ENCODE data around the gene CTNNB1. TPM values are rescaled to one million over a fixed set of nuclear protein-coding genes. Genes with fewer than 3 reads are reported as not detected.

Gene CTNNB1
- polyA plus RNA-seq, 1 donor, result 550 TPM

- no peak for DNase-seq
Measured at GRCh38 chr3:41216422-41216821, 17.1 kb downstream of the CTNNB1 start.

- DNase-seq, result no peak
Measured at GRCh38 chr3:41216993-41217392, 17.7 kb downstream of the CTNNB1 start.

- no peak for DNase-seq
Measured at GRCh38 chr3:41219424-41219823, 20.1 kb downstream of the CTNNB1 start.

GRCh38 chr3:41220906-41221677 lies 21.8 kb downstream of the CTNNB1 start:
- DNase-seq, result no peak

GRCh38 chr3:41222012-41222411 lies 22.7 kb downstream of the CTNNB1 start:
- DNase-seq, result no peak

- DNase-seq, result no peak
Measured at GRCh38 chr3:41222501-41222900, 23.2 kb downstream of the CTNNB1 start.

- no peak for DNase-seq
Measured at GRCh38 chr3:41223078-41223477, 23.8 kb downstream of the CTNNB1 start.

- DNase-seq, result no peak
Measured at GRCh38 chr3:41223691-41224090, 24.4 kb downstream of the CTNNB1 start.

GRCh38 chr3:41224120-41224806 lies 25.0 kb downstream of the CTNNB1 start:
- no peak for DNase-seq

- DNase-seq, result no peak
Measured at GRCh38 chr3:41234823-41235721, 35.8 kb downstream of the CTNNB1 start.

GRCh38 chr3:41236228-41236627 lies 36.9 kb downstream of the CTNNB1 start:
- DNase-seq, result no peak

GRCh38 chr3:41237907-41238306 lies 38.6 kb downstream of the CTNNB1 start:
- DNase-seq, result no peak

- DNase-seq, result no peak
Measured at GRCh38 chr3:41239587-41239986, 40.3 kb downstream of the CTNNB1 start.

- no peak for DNase-seq
Measured at GRCh38 chr3:41241161-41241560, 41.9 kb downstream of the CTNNB1 start.

- no peak for DNase-seq
Measured at GRCh38 chr3:41241800-41242571, 42.7 kb downstream of the CTNNB1 start.

GRCh38 chr3:41243183-41243582 lies 43.9 kb downstream of the CTNNB1 start:
- no peak for DNase-seq

GRCh38 chr3:41244620-41245336 lies 45.5 kb downstream of the CTNNB1 start:
- no peak for DNase-seq

- DNase-seq, result no peak
Measured at GRCh38 chr3:41247055-41248004, 48.0 kb downstream of the CTNNB1 start.

GRCh38 chr3:41248525-41248924 lies 49.2 kb downstream of the CTNNB1 start:
- no peak for DNase-seq

- DNase-seq, result no peak
Measured at GRCh38 chr3:41249318-41249717, 50.0 kb downstream of the CTNNB1 start.
